HEK293 (cell line): ENCODE data around the gene STXBP4.

Experiments
- CTCF ChIP-seq: fragments of 450-650 bp; formaldehyde crosslinking; IDR thresholded peaks from 2 replicates; pipeline ENCODE4 v1.5.1; 2016; ENCODE audit warnings: missing biosample characterization, missing genetic modification characterization
- OSR2 ChIP-seq: fragments of 450-650 bp; formaldehyde crosslinking; IDR thresholded peaks from 2 replicates; pipeline ENCODE4 v1.5.1; 2016; ENCODE audit warnings: missing biosample characterization, missing genetic modification characterization
- ZNF121 ChIP-seq: fragments of 450-650 bp; formaldehyde crosslinking; IDR thresholded peaks from 2 replicates; pipeline ENCODE4 v1.5.1; 2016; ENCODE audit warnings: missing biosample characterization, missing genetic modification characterization

DNA sequence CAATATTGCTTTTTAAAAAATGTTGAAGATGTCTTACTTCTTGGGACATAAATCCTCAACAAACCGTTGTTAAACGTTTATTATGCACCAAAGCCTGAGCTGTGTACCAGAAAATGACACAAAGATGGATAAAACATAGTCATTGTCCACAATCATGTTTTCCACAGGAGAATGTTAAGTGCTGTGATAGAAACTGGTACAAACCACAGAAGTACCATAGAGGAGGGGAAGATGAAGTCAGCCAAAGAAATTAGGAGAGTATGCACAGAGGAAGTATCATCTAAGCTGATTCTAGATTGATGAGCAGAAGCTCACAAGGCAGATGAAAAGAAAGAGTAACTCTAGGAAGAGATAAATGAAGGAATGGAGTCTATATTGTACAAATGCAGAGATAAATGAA is 153.5 kb downstream of the STXBP4 start:
- TF ChIP-seq ZNF121 (no peak), OSR2 (tag by site-specific recombination) (no peak), CTCF (tag by site-specific recombination) (no peak)
